Activated CD8-positive, alpha-beta memory T cell treated with anti-CD3 and anti-CD28 coated beads, Interleukin-2, amount 50 U/mL, for 48 hours (primary cell): ENCODE measurements around the gene KCTD11.
A peak's percentile ranks its signal among the peaks of the same experiment; 100 is the strongest.

Experiments
- DNase-seq: peaks from one replicate; pipeline ENCODE4 v3.0.0-alpha.2; 2020

Gene KCTD11

GRCh38 chr17:7380321-7380720, 28.4 kb downstream of the KCTD11 start:
- no peak for DNase-seq

- no peak for DNase-seq
Observed at GRCh38 chr17:7380855-7381683, 29.1 kb downstream of the KCTD11 start, which contains the start of gene TNK1. Gene TNK1 (plus strand): TSS chr17:7381089. CDS start chr17:7382927, 1,838 bp downstream.

GRCh38 chr17:7382901-7383300, 30.9 kb downstream of the KCTD11 start:
- no peak for DNase-seq

GRCh38 chr17:7383371-7383741, 31.4 kb downstream of the KCTD11 start:
- no peak for DNase-seq

- DNase-seq = peak; percentile 89
Observed at GRCh38 chr17:7383742-7384488, 32.0 kb downstream of the KCTD11 start.

GRCh38 chr17:7384489-7385081, 32.6 kb downstream of the KCTD11 start:
- DNase-seq = no peak

GRCh38 chr17:7388856-7389255, 36.9 kb downstream of the KCTD11 start:
- no peak for DNase-seq

GRCh38 chr17:7389924-7390910, 38.3 kb downstream of the KCTD11 start:
- no peak for DNase-seq

- DNase-seq = no peak
Observed at GRCh38 chr17:7391307-7391706, 39.3 kb downstream of the KCTD11 start.

- no peak for DNase-seq
Observed at GRCh38 chr17:7392696-7393612, 41.0 kb downstream of the KCTD11 start.

- peak; percentile 69 for DNase-seq
Observed at GRCh38 chr17:7393613-7394451, 41.9 kb downstream of the KCTD11 start.

- DNase-seq = peak; percentile 92
Observed at GRCh38 chr17:7394452-7395191, 42.7 kb downstream of the KCTD11 start, which contains the start of gene PLSCR3. Gene PLSCR3 (minus strand): TSS chr17:7394525. CDS start chr17:7394110, 415 bp downstream.

- DNase-seq = no peak
Observed at GRCh38 chr17:7396147-7396546, 44.2 kb downstream of the KCTD11 start.

- no peak for DNase-seq
Observed at GRCh38 chr17:7398612-7399011, 46.6 kb downstream of the KCTD11 start.

- DNase-seq = no peak
Observed at GRCh38 chr17:7403043-7403726, 51.2 kb downstream of the KCTD11 start.

- DNase-seq = no peak
Observed at GRCh38 chr17:7403727-7403976, 51.7 kb downstream of the KCTD11 start.

- peak; percentile 95 for DNase-seq
Observed at GRCh38 chr17:7403977-7404736, 52.2 kb downstream of the KCTD11 start, which contains the start of gene TMEM256. Gene TMEM256 (minus strand): TSS chr17:7404097. CDS start chr17:7404084, 13 bp downstream.
